K562 (cell line): ENCODE results near the gene ABLIM2. TPM values are rescaled to one million over a fixed set of nuclear protein-coding genes. Genes with fewer than 3 reads are reported as not detected.

Experiments used
- ATAC-seq: fragments of 200-7000 bp; cut with Tn5 transposase; 3 replicates; pipeline ENCODE4 v1.9.1; 2020; ENCODE audit warnings: moderate library complexity
- BruUV-seq: library from RNA; stranded (reverse); fragments of 400-500 nt; replicated peaks from 2 replicates; lab custom pipeline; 2021; lab: Mats Ljungman, UMichigan
- CTCF ChIA-PET: fragments of 300-600 bp; formaldehyde crosslinking; extraction: SDS; loops from one replicate; lab custom pipeline; 2021; ENCODE audit warnings: low intra/inter-chr PET ratio; lab: Yijun Ruan, JAX
- POLR2A ChIA-PET: fragments of 300-600, 350-650 bp; sonication (Branson Sonifier 250); formaldehyde crosslinking; extraction: SDS; loops from one replicate; lab custom pipeline; 2021; ENCODE audit warnings: antibody characterized with exemption, inconsistent platforms; lab: Yijun Ruan, JAX
- DNase-seq, 4 experiments: peaks; one replicate each; pipeline versions ENCODE4 v3.0.0 to v3.0.0-alpha.2; 2011 to 2018; ENCODE audit warnings: low spot score in 3 of 4, mixed read lengths in 3 of 4; ENCODE audit errors: extremely low read depth in 1 of 4
- FAIRE-seq: peaks from 2 replicates; lab custom pipeline; 2011; peaks lifted over from hg19 to GRCh38; lab: Jason Lieb, UNC
- H2AFZ ChIP-seq: 2 replicates; pipeline ENCODE4 v1.6.0; 2011; ENCODE audit warnings: low read depth, low read length, control low read depth, inconsistent platforms
- H3K27ac ChIP-seq: fragments of 200-600 bp; 3 replicates; pipeline ENCODE4 v1.8.0; 2011; ENCODE audit warnings: low read depth, mild to moderate bottlenecking, control low read depth, inconsistent platforms, low read length, moderate library complexity, mixed read lengths; ENCODE audit errors: extremely low read depth
- H3K27me3 ChIP-seq, 2 experiments: fragments of 300-600 bp in 1 of 2; 2 replicates in 1 of 2; 3 replicates in 1 of 2; pipeline versions ENCODE4 v1.6.0 to v1.8.0; 2011; ENCODE audit warnings: inconsistent platforms in 2 of 2, low read length in 2 of 2, mild to moderate bottlenecking in 1 of 2, mixed read lengths in 1 of 2, moderate library complexity in 1 of 2; ENCODE audit not compliant: control insufficient read depth in 2 of 2, insufficient read depth in 2 of 2
- H3K36me3 ChIP-seq: fragments of 300-600 bp; 3 replicates; pipeline ENCODE4 v1.8.0; 2011; ENCODE audit warnings: mild to moderate bottlenecking, low read length, inconsistent platforms; ENCODE audit not compliant: control insufficient read depth, insufficient read depth
- H3K4me1 ChIP-seq, 2 experiments: fragments of 200-600 bp in 1 of 2; replicated peaks in 1 of 2; 2 replicates in 1 of 2; 3 replicates in 1 of 2; pipeline versions ENCODE4 v1.5.1 to v1.8.0; 2011; ENCODE audit warnings: inconsistent platforms in 2 of 2, low read length in 2 of 2, mild to moderate bottlenecking in 1 of 2, mixed read lengths in 1 of 2, moderate library complexity in 1 of 2; ENCODE audit not compliant: control insufficient read depth in 2 of 2, insufficient read depth in 2 of 2
- H3K4me2 ChIP-seq: 2 replicates; pipeline ENCODE4 v1.6.1; 2011; ENCODE audit warnings: low read length, control low read depth, inconsistent platforms, mixed read lengths; ENCODE audit not compliant: insufficient read depth
- H3K4me3 ChIP-seq: fragments of 200-600 bp; sonication (generic), shearing (Covaris generic); 2 replicates; pipeline ENCODE4 v1.5.1; 2016; ENCODE audit warnings: control low read depth, inconsistent platforms
- H3K79me2 ChIP-seq: fragments of 200-600 bp; 3 replicates; pipeline ENCODE4 v1.8.0; 2011; ENCODE audit warnings: low read length, inconsistent platforms; ENCODE audit not compliant: control insufficient read depth, insufficient read depth
- H3K9ac ChIP-seq, 2 experiments: 2 replicates each; pipeline versions ENCODE4 v1.6.0 to v1.6.1; 2011; ENCODE audit warnings: low read depth in 2 of 2, low read length in 2 of 2, control low read depth in 1 of 2, inconsistent platforms in 1 of 2, mild to moderate bottlenecking in 1 of 2, mixed read lengths in 1 of 2; ENCODE audit not compliant: insufficient read depth in 1 of 2
- H3K9me1 ChIP-seq: one replicate; pipeline ENCODE4 v1.6.0; 2011; ENCODE audit warnings: inconsistent platforms, mild to moderate bottlenecking, low read length, moderate library complexity; ENCODE audit not compliant: control insufficient read depth, insufficient read depth
- H3K9me3 ChIP-seq: replicated peaks from 2 replicates; pipeline ENCODE4 v1.5.1; 2011; ENCODE audit warnings: low read depth, low read length, inconsistent platforms; ENCODE audit not compliant: control insufficient read depth, insufficient read depth
- H4K20me1 ChIP-seq: replicated peaks from 2 replicates; pipeline ENCODE4 v1.6.1; 2011; ENCODE audit warnings: low read length, inconsistent platforms, mixed read lengths; ENCODE audit not compliant: control insufficient read depth, insufficient read depth
- ZFP36 ChIP-seq: fragments of 150-350 bp; IDR thresholded peaks from 2 replicates; pipeline ENCODE4 v1.6.1; 2018; ENCODE audit warnings: low read length, low read depth; ENCODE audit not compliant: partially characterized antibody
- ZKSCAN1 ChIP-seq: fragments of 150-350 bp; IDR thresholded peaks from 2 replicates; pipeline ENCODE4 v1.6.1; 2016; ENCODE audit warnings: low read depth, low read length
- ZNF224 ChIP-seq: sonication (generic); formaldehyde crosslinking; IDR thresholded peaks from 2 replicates; pipeline ENCODE4 v1.8.0; 2022; ENCODE audit warnings: mild to moderate bottlenecking, missing genetic modification reagents
- ZNF766 ChIP-seq: fragments of 200-800 bp; sonication (Bioruptor generic); conservative IDR thresholded peaks from 2 replicates; pipeline ENCODE4 v1.6.1; 2016; ENCODE audit warnings: missing genetic modification characterization, missing compliant biosample characterization
- WGBS: fragments of 100-300 bp; shearing (Covaris generic); methylation state at CpG from one replicate; pipeline ENCODE4 v1.1.6; 2016; ENCODE audit warnings: low coverage, mixed read lengths; ENCODE audit not compliant: insufficient coverage; ENCODE audit errors: missing lambda C conversion rate; 5-methylcytosine and 5-hydroxymethylcytosine counted together
- in situ Hi-C: fragments of 300-500 bp; cut with MboI; formaldehyde crosslinking; loops from 4 replicates; pipeline ENCODE4 v1.15.0; 2018; ENCODE audit warnings: inconsistent platforms, mixed read lengths
- intact Hi-C: fragments of 100-400 bp; cut with micrococcal nuclease; formaldehyde crosslinking; loops from 2 replicates; pipeline ENCODE4 v1.14.2; 2022
- polyA plus RNA-seq, 8 experiments: library from polyadenylated mRNA; depleted of rRNA in 4 of 8; stranded (reverse) in 5 of 8; unstranded in 3 of 8; fragments of >200 nt; fragmentation: Nextera tagmentation in 2 of 8; fragmentation: Illumina TruSeq in 1 of 8; extraction: Ambion mirVana in 2 of 8; extraction: Trizol in 1 of 8; gene quantifications; 2 replicates each; pipeline versions ENCODE4 v1.2.1 to v1.2.3, GENCODE V29; 2011 to 2014; ENCODE audit warnings: inconsistent platforms in 1 of 8, missing spikeins in 1 of 8
- total RNA-seq, 7 experiments: library from RNA; depleted of rRNA in 6 of 7; stranded (reverse); fragments of >200 nt in 6 of 7; fragmentation: Illumina TruSeq in 2 of 7; extraction: Trizol in 2 of 7; gene quantifications; 2 replicates each; pipeline versions ENCODE4 v1.2.1 to v1.2.3, GENCODE V29; 2011 to 2021; ENCODE audit warnings: low replicate concordance in 1 of 7

Gene ABLIM2
- total and polyA plus RNA-seq, 9 of the 15 experiments (the other 6 are each of a cell fraction or from before 2014, with no cell fraction given), result not detected

DNA sequence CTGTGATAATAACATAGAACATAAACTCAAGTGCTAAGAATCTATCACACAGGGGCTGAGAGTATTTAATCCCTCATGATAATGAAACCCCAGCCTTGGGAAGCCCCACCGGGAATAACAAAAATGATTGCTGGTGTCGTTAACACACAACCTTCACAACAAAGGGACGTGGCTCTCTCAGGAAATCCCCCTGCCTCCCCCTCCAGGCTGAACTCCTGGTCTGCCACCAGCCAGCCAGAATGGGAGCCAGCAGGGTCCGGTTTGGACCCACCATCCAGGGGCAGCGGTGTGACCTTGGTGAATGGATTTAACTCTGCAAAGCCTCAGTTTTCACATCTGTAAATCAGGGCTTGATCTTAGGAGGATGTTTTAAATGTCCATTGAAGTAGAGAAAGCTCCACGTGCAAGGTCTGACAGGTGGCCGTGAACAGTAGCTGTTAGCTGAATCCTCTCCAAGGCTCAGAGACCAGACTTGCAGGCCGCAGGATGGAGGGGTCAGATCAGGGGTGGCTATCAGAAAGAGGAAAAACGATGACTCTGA, 46.5 kb downstream of the ABLIM2 start:
- under 1% methylated on average over 9 of the region's 9 CpGs for WGBS
- Histone ChIP-seq H3K4me3 (no peak overlapping the region), H3K4me1 (peaks cover 0 to under 1% of the 10 kb centered on the region in 2 experiments; a peak in 3 of 5 replicates), H3K27me3 (peaks cover 19 to 77% of the 10 kb centered on the region in 2 experiments; a peak in 4 of 5 replicates), H3K36me3 (no peaks in the 10 kb centered on the region), H3K9ac (no peak overlapping the region), H3K9me1 (no peaks in the 10 kb centered on the region), H3K27ac (no peak overlapping the region), H3K4me2 (no peak overlapping the region), H3K79me2 (no peaks in the 10 kb centered on the region), H2AFZ (no peak overlapping the region), H3K9me3 (no peaks in the 10 kb centered on the region), H4K20me1 (peaks cover 8% of the 10 kb centered on the region; the same call in 1 of the 2 replicates)
- POLR2A ChIA-PET, result interaction anchor here (0.5 kb wide), 1 partner anchor 785 kb away, joined by 3 read pairs; no protein-coding TSS in a partner anchor
- no peak for ATAC-seq
- TF ChIP-seq ZKSCAN1, result no peak
- TF ChIP-seq ZNF766, result no peak
- TF ChIP-seq ZFP36, result peak; percentile 25
- TF ChIP-seq ZNF224 (CRISPR knock-in tag), result no peak
- intact Hi-C loops (no loop called here), in situ Hi-C loops (no loop called here)
- FAIRE-seq, result no peak
- CTCF ChIA-PET, result interaction anchor here (0.6 kb wide), 1 partner anchor 1590 kb away, joined by 3 read pairs; no protein-coding TSS in a partner anchor
- BruUV-seq, result no TSS peak
- no peak for DNase-seq
